Measurements from ENCODE around the gene SEMA5B.

The SEMA5B gene

GRCh38 chr3:123046262-123047061, 18.9 kb upstream of the SEMA5B start:
- in situ Hi-C loops (cut with HindIII; ENCODE audit: low pct_ligation_motif_present, low sequenced_read_pairs) = no loop called here
- Histone ChIP-seq H3K27ac (no peak overlapping the region), H3K4me3 (ENCODE audit: low read depth, low read length) (no peak overlapping the region), H3K36me3 (replicated peaks) (no peaks in the 10 kb centered on the region), H3K27me3 (replicated peaks) (no peaks in the 10 kb centered on the region)
- DNase-seq = no peak
- no peak for TF ChIP-seq CTCF (IDR thresholded peaks at IDR 0.05; ENCODE audit: low read depth, low read length, missing control alignments)

DNA sequence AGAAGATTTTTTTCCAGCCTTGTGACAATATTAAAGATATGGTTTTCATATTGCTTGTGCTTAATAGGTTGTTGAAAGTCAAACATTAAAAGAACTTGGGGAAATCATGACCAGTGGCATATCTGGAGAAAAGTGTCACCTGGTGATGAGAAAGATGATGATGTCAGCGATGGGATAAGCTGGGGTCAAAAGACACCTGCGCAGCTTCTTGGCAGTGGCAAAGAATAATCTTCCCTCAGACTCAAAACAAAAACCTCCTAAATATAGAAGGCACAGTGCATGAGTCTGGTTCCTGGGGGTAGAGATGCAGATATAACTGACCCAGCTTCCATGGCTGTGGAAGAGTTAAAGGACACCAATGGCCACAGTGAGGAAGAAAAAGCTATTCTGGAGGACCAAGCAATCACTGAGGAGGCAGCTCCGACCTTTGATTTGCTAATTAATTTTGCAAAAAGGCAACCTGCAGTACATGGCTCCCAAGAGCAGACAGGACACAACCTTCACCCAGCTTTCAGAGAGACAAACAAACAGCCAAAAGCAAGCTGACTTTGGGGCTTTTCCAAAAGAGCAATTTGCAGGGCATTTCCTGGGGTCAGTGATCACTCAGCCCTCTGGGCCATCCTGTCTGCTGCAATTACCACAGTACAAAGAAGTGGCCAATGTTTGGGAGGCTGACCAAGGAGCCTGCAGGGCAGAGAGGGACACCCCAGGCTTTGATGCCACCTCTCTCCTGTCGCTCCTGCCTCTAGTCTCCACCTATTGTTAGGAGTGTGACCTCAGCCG, 17.6 kb upstream of the SEMA5B start:
- H3K4me3 ChIP-seq (ENCODE audit: low read depth, low read length) = no peak overlapping the region
- TF ChIP-seq CTCF (IDR thresholded peaks at IDR 0.05; ENCODE audit: low read depth, low read length, missing control alignments) = no peak
- in situ Hi-C loops (cut with HindIII; ENCODE audit: low pct_ligation_motif_present, low sequenced_read_pairs) = no loop called here
- H3K27me3 ChIP-seq (replicated peaks) = no peaks in the 10 kb centered on the region
- no peaks in the 10 kb centered on the region for H3K36me3 ChIP-seq (replicated peaks)
- H3K27ac ChIP-seq = no peak overlapping the region
- DNase-seq = no peak

GRCh38 chr3:123042413-123042812, 14.8 kb upstream of the SEMA5B start:
- H3K27me3 ChIP-seq (replicated peaks) = no peaks in the 10 kb centered on the region
- TF ChIP-seq CTCF (IDR thresholded peaks at IDR 0.05; ENCODE audit: low read depth, low read length, missing control alignments) = no peak

DNA sequence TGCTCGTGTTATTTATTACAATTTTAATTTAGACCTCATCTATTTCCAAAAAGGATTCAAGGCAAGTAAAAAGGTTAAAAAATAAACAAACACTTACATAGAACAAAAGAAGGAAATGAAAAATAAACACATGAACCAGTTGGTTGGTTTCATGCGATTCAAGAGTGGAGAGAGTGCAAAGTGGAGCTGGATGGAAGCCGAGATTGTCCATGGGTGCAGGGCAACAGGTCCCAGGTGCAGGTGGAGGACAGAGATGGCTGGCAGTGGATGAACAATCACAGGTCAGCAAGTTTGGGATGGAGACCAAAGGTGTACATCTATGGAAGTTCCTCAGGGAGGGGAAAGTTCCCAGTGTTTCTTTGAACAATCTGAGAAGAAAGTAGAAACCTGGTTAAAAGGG, 11.6 kb upstream of the SEMA5B start:
- in situ Hi-C loops (cut with HindIII; ENCODE audit: low pct_ligation_motif_present, low sequenced_read_pairs) = no loop called here

More at GRCh38 chr3:123042413-123042812, 14.8 kb upstream of the SEMA5B start:
- no peaks in the 10 kb centered on the region for H3K36me3 ChIP-seq (replicated peaks)
- DNase-seq = no peak
- H3K4me3 ChIP-seq (ENCODE audit: low read depth, low read length) = no peak overlapping the region
- H3K27ac ChIP-seq = no peak overlapping the region
- in situ Hi-C loops (cut with HindIII; ENCODE audit: low pct_ligation_motif_present, low sequenced_read_pairs) = no loop called here

DNA sequence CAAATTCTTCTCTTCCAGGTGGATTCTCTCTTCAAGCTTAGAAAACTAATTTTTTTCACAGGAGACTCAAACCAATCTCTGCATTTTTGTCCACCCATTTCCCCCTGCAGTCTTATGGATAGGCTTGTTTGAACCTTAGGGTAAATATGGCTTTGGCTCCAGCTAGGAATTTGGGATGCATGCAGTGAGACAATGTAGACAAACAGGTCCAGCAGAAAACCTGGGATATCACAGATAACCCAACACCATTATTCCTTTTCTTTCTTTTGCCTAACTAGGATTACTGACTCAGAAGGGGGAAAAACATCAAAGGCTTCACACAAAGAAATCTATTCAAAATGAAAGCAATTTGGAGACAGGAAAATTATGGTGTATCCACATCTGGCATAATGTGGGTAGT, 11.2 kb upstream of the SEMA5B start:
- Histone ChIP-seq H3K27ac (no peak overlapping the region), H3K36me3 (replicated peaks) (no peaks in the 10 kb centered on the region), H3K27me3 (replicated peaks) (no peaks in the 10 kb centered on the region), H3K4me3 (ENCODE audit: low read depth, low read length) (no peak overlapping the region)
- in situ Hi-C loops (cut with HindIII; ENCODE audit: low pct_ligation_motif_present, low sequenced_read_pairs) = no loop called here
- TF ChIP-seq CTCF (IDR thresholded peaks at IDR 0.05; ENCODE audit: low read depth, low read length, missing control alignments) = no peak
- no peak for DNase-seq

More for the DNA sequence above, 11.6 kb upstream of the SEMA5B start:
- no peak for DNase-seq
- TF ChIP-seq CTCF (IDR thresholded peaks at IDR 0.05; ENCODE audit: low read depth, low read length, missing control alignments) = no peak
- H3K4me3 ChIP-seq (ENCODE audit: low read depth, low read length) = no peak overlapping the region
- no peaks in the 10 kb centered on the region for H3K36me3 ChIP-seq (replicated peaks)
- H3K27me3 ChIP-seq (replicated peaks) = no peaks in the 10 kb centered on the region
- no peak overlapping the region for H3K27ac ChIP-seq

All from brain microvascular endothelial cell (primary cell).